Muscle layer of duodenum (tissue), 2 donors: ENCODE data around the gene SELENOS.

Source experiments
- H3K27ac ChIP-seq: one replicate; pipeline ENCODE4 v1.7.0; 2013; ENCODE audit warnings: mild to moderate bottlenecking, low read length
- H3K27me3 ChIP-seq: one replicate; pipeline ENCODE4 v1.7.0; 2013; ENCODE audit warnings: low read depth, mild to moderate bottlenecking, control low read depth, low read length
- H3K36me3 ChIP-seq, 2 donors: one replicate each; pipeline ENCODE4 v1.7.0; 2013; ENCODE audit warnings: low read length in 2 of 2, control low read depth in 1 of 2, mild to moderate bottlenecking in 1 of 2; ENCODE audit not compliant: insufficient read depth in 2 of 2, control insufficient read depth in 1 of 2
- H3K4me1 ChIP-seq, 2 donors: one replicate each; pipeline ENCODE4 v1.7.0; 2013; ENCODE audit warnings: low read length in 2 of 2, mild to moderate bottlenecking in 2 of 2, control low read depth in 1 of 2, moderate library complexity in 1 of 2; ENCODE audit not compliant: insufficient read depth in 2 of 2, control insufficient read depth in 1 of 2
- H3K4me3 ChIP-seq, 2 donors: one replicate each; pipeline ENCODE4 v1.7.0; 2013; ENCODE audit warnings: low read length in 2 of 2, low read depth in 1 of 2, mild to moderate bottlenecking in 1 of 2
- H3K9me3 ChIP-seq, 2 donors: one replicate each; pipeline ENCODE4 v1.7.0; 2013; ENCODE audit warnings: low read length in 2 of 2, control low read depth in 1 of 2, mild to moderate bottlenecking in 1 of 2; ENCODE audit not compliant: control insufficient read depth in 1 of 2
- donor health status: healthy.

The SELENOS gene

DNA sequence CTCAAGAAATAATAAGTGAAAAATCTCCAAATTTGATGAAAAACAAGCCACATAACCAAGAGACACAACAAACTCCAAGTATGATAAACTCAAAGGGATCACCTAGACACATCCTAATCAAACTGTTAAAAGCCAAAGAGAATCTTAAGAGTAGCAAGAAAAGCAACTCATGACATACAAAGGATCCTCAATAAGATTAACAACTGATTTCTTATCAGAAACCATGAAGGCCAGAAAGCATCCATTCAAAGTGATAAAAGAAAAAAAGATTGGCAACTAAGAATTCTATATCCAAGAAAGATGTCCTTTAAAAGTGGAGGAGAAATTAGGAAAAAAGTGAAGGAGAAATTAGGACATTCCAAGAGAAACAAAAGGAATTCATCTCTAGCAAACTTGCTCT lies 49.0 kb downstream of the SELENOS start:
- H3K9me3 ChIP-seq: peaks cover 4 to 6% of the 10 kb centered on the region in 2 donors
- H3K4me3 ChIP-seq: no peak overlapping the region
- no peaks in the 10 kb centered on the region for H3K27me3 ChIP-seq
- H3K36me3 ChIP-seq: peaks cover 0 to 4% of the 10 kb centered on the region in 2 donors
- H3K4me1 ChIP-seq: peaks cover 5 to 7% of the 10 kb centered on the region in 2 donors
- H3K27ac ChIP-seq: no peak overlapping the region

DNA sequence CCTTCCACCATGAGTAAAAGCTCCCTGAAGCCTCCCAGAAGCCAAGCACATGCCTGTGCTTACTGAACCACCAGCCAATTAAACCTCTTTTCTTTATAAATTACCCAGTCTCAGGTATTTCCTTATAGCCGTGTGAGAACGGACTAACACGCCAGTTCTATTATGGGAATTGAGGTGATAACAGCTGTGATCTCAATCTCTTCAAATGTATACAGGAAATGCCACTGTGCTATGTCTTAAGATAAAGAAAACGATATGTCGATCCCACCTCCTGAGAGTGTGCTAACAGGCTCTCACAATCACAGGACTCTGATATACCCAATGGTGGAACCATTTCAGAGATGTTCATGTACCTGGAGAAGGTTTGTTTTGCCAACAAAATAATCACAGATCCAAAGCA lies 51.6 kb downstream of the SELENOS start:
- Histone ChIP-seq H3K4me1 (peaks cover 13 to 14% of the 10 kb centered on the region in 2 donors), H3K9me3 (peaks cover 4 to 6% of the 10 kb centered on the region in 2 donors), H3K27me3 (no peaks in the 10 kb centered on the region), H3K36me3 (peaks cover 0 to 4% of the 10 kb centered on the region in 2 donors), H3K4me3 (no peak overlapping the region), H3K27ac (no peak overlapping the region)
